K562 (cell line): Measurements from ENCODE around the gene CTSW. TPM values are rescaled to one million over a fixed set of nuclear protein-coding genes. Genes with fewer than 3 reads are reported as not detected.
A peak's percentile ranks its signal among the peaks of the same experiment; 100 is the strongest.

Experiments
- CCNT2 ChIP-seq: IDR thresholded peaks from 2 replicates; pipeline ENCODE4 v1.6.1; 2011; ENCODE audit warnings: borderline replicate concordance, low read depth, mild to moderate bottlenecking, moderate library complexity, mixed read lengths, low read length; ENCODE audit not compliant: insufficient read length; ENCODE audit errors: extremely low read depth
- NELFE ChIP-seq: IDR thresholded peaks from 2 replicates; pipeline ENCODE4 v1.6.1; 2011; ENCODE audit warnings: mild to moderate bottlenecking; ENCODE audit not compliant: insufficient read depth, insufficient read length
- RFX5 ChIP-seq: IDR thresholded peaks from 2 replicates; pipeline ENCODE4 v1.6.1; 2011; ENCODE audit warnings: low read depth, mild to moderate bottlenecking, improper control_type of control experiment, low read length
- SMARCC2 ChIP-seq: fragments of 450-650 bp; IDR thresholded peaks from 2 replicates; pipeline ENCODE4 v1.6.1; 2017; ENCODE audit warnings: antibody characterized with exemption, moderate library complexity, mild to moderate bottlenecking, low read depth
- ZKSCAN1 ChIP-seq: fragments of 150-350 bp; IDR thresholded peaks from 2 replicates; pipeline ENCODE4 v1.6.1; 2016; ENCODE audit warnings: low read depth, low read length
- ZNF76 ChIP-seq: fragments of 250-450 bp; sonication (Bioruptor Pico); IDR thresholded peaks from 2 replicates; pipeline ENCODE4 v1.4.0; 2020; ENCODE audit warnings: mild to moderate bottlenecking, moderate library complexity, borderline replicate concordance
- polyA plus RNA-seq, 8 experiments: library from polyadenylated mRNA; depleted of rRNA in 4 of 8; stranded (reverse) in 5 of 8; unstranded in 3 of 8; fragments of >200 nt; fragmentation: Nextera tagmentation in 2 of 8; fragmentation: Illumina TruSeq in 1 of 8; extraction: Ambion mirVana in 2 of 8; extraction: Trizol in 1 of 8; gene quantifications; 2 replicates each; pipeline versions ENCODE4 v1.2.1 to v1.2.3, GENCODE V29; 2011 to 2014; ENCODE audit warnings: inconsistent platforms in 1 of 8, missing spikeins in 1 of 8
- total RNA-seq, 7 experiments: library from RNA; depleted of rRNA in 6 of 7; stranded (reverse); fragments of >200 nt in 6 of 7; fragmentation: Illumina TruSeq in 2 of 7; extraction: Trizol in 2 of 7; gene quantifications; 2 replicates each; pipeline versions ENCODE4 v1.2.1 to v1.2.3, GENCODE V29; 2011 to 2021; ENCODE audit warnings: low replicate concordance in 1 of 7
- TF ChIP-seq, protein P1 (sequence below): fragments of 250-450 bp; sonication (Bioruptor Pico); IDR thresholded peaks from 2 replicates; pipeline ENCODE4 v1.8.0; 2021; ENCODE audit warnings: mild to moderate bottlenecking, moderate library complexity
- TF ChIP-seq, protein P2 (sequence below): sonication (generic); formaldehyde crosslinking; IDR thresholded peaks from 2 replicates; pipeline ENCODE4 v1.4.0; 2020; ENCODE audit warnings: mild to moderate bottlenecking, missing genetic modification reagents
- TF ChIP-seq, protein P3 (sequence below): fragments of 450-650 bp; IDR thresholded peaks from 2 replicates; pipeline ENCODE4 v1.6.1; 2014; ENCODE audit warnings: low read depth, mild to moderate bottlenecking, moderate library complexity, borderline replicate concordance
- TF ChIP-seq, protein P4 (sequence below): fragments of 450-650 bp; IDR thresholded peaks from 2 replicates; pipeline ENCODE4 v1.6.1; 2016; ENCODE audit warnings: low read depth

Gene CTSW
- total and polyA plus RNA-seq, 9 of the 15 experiments (the other 6 are each of a cell fraction or from before 2014, with no cell fraction given): 0.04 TPM; not detected in 8

DNA sequence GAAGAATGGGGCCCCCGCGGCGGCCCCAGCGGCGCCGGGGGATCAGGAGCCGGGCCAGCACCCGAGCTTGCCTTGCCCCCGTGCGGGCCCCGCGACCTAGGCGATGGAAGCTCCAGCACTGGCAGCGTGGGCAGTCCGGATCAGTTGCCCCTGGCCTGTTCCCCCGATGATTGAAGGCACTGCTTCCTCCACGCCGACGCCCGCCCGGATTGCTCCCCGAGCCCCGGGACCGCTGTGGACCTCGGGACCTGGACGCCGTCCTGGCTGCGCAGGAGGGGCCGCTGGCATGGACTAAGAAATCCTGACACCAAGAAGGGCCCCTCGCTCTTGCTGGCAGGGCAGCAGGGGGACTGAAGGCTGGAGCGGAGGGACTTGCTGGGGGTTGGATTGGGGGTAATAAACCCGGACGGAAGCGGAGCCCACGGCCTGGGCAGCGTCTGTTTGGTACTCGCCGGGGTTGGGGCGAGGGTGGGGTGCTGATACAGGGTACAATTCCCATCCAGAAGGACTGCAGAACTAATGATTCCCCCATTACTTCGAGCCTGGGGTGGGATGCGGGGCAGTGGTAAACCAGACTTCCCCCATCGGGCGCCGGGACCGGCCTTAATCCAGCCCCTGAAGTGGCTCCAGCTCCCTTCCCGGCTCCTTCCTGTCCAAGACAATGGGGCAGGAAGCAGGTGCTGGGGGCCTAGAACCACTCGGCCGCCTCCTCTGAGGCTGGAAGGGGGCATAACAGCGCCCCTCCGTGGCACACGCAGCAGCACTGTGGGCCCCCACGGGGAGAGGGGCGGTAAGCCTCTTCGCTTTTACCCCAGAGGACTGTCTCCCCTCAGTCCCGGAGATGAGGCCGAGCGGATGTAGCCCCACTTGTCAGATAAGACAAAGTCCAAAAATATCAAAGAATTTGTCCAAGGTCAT lies 11.8 kb downstream of the CTSW start (continued):
- TF ChIP-seq, protein P1, sequence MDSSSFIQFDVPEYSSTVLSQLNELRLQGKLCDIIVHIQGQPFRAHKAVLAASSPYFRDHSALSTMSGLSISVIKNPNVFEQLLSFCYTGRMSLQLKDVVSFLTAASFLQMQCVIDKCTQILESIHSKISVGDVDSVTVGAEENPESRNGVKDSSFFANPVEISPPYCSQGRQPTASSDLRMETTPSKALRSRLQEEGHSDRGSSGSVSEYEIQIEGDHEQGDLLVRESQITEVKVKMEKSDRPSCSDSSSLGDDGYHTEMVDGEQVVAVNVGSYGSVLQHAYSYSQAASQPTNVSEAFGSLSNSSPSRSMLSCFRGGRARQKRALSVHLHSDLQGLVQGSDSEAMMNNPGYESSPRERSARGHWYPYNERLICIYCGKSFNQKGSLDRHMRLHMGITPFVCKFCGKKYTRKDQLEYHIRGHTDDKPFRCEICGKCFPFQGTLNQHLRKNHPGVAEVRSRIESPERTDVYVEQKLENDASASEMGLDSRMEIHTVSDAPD: no peak
- TF ChIP-seq SMARCC2 (no peak), RFX5 (no peak), CCNT2 (peak; percentile 72), NELFE (no peak), ZKSCAN1 (no peak), ZNF76 (CRISPR knock-in tag) (no peak)
- TF ChIP-seq, protein P2, sequence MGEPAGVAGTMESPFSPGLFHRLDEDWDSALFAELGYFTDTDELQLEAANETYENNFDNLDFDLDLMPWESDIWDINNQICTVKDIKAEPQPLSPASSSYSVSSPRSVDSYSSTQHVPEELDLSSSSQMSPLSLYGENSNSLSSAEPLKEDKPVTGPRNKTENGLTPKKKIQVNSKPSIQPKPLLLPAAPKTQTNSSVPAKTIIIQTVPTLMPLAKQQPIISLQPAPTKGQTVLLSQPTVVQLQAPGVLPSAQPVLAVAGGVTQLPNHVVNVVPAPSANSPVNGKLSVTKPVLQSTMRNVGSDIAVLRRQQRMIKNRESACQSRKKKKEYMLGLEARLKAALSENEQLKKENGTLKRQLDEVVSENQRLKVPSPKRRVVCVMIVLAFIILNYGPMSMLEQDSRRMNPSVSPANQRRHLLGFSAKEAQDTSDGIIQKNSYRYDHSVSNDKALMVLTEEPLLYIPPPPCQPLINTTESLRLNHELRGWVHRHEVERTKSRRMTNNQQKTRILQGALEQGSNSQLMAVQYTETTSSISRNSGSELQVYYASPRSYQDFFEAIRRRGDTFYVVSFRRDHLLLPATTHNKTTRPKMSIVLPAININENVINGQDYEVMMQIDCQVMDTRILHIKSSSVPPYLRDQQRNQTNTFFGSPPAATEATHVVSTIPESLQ: no peak
- TF ChIP-seq, protein P3, sequence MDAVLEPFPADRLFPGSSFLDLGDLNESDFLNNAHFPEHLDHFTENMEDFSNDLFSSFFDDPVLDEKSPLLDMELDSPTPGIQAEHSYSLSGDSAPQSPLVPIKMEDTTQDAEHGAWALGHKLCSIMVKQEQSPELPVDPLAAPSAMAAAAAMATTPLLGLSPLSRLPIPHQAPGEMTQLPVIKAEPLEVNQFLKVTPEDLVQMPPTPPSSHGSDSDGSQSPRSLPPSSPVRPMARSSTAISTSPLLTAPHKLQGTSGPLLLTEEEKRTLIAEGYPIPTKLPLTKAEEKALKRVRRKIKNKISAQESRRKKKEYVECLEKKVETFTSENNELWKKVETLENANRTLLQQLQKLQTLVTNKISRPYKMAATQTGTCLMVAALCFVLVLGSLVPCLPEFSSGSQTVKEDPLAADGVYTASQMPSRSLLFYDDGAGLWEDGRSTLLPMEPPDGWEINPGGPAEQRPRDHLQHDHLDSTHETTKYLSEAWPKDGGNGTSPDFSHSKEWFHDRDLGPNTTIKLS: no peak
- TF ChIP-seq, protein P4, sequence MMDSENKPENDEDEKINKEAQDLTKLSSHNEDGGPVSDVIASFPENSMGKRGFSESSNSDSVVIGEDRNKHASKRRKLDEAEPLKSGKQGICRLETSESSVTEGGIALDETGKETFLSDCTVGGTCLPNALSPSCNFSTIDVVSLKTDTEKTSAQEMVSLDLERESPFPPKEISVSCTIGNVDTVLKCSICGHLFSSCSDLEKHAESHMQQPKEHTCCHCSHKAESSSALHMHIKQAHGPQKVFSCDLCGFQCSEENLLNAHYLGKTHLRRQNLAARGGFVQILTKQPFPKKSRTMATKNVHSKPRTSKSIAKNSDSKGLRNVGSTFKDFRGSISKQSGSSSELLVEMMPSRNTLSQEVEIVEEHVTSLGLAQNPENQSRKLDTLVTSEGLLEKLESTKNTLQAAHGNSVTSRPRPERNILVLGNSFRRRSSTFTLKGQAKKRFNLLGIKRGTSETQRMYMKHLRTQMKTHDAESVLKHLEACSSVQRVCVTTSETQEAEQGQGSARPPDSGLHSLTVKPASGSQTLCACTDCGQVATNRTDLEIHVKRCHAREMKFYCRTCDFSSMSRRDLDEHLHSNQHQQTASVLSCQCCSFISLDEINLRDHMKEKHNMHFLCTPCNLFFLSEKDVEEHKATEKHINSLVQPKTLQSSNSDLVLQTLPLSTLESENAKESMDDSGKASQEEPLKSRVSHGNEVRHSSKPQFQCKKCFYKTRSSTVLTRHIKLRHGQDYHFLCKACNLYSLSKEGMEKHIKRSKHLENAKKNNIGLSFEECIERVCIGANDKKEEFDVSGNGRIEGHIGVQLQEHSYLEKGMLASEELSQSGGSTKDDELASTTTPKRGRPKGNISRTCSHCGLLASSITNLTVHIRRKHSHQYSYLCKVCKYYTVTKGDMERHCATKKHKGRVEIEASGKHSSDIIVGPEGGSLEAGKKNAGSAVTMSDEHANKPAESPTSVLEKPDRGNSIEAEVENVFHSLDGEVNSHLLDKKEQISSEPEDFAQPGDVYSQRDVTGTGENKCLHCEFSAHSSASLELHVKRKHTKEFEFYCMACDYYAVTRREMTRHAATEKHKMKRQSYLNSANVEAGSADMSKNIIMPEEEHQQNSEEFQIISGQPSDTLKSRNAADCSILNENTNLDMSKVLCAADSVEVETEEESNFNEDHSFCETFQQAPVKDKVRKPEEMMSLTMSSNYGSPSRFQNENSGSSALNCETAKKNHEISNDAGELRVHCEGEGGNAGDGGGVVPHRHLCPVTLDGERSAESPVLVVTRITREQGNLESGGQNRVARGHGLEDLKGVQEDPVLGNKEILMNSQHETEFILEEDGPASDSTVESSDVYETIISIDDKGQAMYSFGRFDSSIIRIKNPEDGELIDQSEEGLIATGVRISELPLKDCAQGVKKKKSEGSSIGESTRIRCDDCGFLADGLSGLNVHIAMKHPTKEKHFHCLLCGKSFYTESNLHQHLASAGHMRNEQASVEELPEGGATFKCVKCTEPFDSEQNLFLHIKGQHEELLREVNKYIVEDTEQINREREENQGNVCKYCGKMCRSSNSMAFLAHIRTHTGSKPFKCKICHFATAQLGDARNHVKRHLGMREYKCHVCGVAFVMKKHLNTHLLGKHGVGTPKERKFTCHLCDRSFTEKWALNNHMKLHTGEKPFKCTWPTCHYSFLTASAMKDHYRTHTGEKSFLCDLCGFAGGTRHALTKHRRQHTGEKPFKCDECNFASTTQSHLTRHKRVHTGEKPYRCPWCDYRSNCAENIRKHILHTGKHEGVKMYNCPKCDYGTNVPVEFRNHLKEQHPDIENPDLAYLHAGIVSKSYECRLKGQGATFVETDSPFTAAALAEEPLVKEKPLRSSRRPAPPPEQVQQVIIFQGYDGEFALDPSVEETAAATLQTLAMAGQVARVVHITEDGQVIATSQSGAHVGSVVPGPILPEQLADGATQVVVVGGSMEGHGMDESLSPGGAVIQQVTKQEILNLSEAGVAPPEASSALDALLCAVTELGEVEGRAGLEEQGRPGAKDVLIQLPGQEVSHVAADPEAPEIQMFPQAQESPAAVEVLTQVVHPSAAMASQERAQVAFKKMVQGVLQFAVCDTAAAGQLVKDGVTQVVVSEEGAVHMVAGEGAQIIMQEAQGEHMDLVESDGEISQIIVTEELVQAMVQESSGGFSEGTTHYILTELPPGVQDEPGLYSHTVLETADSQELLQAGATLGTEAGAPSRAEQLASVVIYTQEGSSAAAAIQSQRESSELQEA: no peak
